ENCODE measurements around the gene SCAMP4.

SCAMP4 gene

GRCh38 chr19:1954532-1954933, 49.3 kb downstream of the SCAMP4 start:
- peaks cover 0 to 22% (median 14%) of the 10 kb centered on the region in 5 donors for H3K4me1 ChIP-seq (ENCODE audit: control insufficient read depth in 5 of 5, insufficient read depth in 5 of 5, low read length in 5 of 5)
- no peaks in the 10 kb centered on the region for H3K27me3 ChIP-seq (ENCODE audit: control insufficient read depth in 5 of 5, insufficient read depth in 4 of 5, low read length in 5 of 5)
- no peak overlapping the region for H3K27ac ChIP-seq (ENCODE audit: low read depth, low read length)
- H3K9me3 ChIP-seq (ENCODE audit: control insufficient read depth in 5 of 5, low read length in 5 of 5) = no peaks in the 10 kb centered on the region
- H3K36me3 ChIP-seq (ENCODE audit: control insufficient read depth in 5 of 5, insufficient read depth in 5 of 5, low read length in 5 of 5) = peaks cover 0 to 23% (median 3%) of the 10 kb centered on the region in 5 donors
- H3K4me3 ChIP-seq (ENCODE audit: low read depth in 1 of 5, low read length in 5 of 5) = no peak overlapping the region
- no peak overlapping the region for H3K9ac ChIP-seq (ENCODE audit: low read length in 5 of 5)

- peaks cover 0 to 22% (median 14%) of the 10 kb centered on the region in 5 donors for H3K4me1 ChIP-seq (ENCODE audit: control insufficient read depth in 5 of 5, insufficient read depth in 5 of 5, low read length in 5 of 5)
- no peaks in the 10 kb centered on the region for H3K27me3 ChIP-seq (ENCODE audit: control insufficient read depth in 5 of 5, insufficient read depth in 4 of 5, low read length in 5 of 5)
- no peaks in the 10 kb centered on the region for H3K9me3 ChIP-seq (ENCODE audit: control insufficient read depth in 5 of 5, low read length in 5 of 5)
- no peak overlapping the region for H3K9ac ChIP-seq (ENCODE audit: low read length in 5 of 5)
- no peak overlapping the region for H3K4me3 ChIP-seq (ENCODE audit: low read depth in 1 of 5, low read length in 5 of 5)
- no peak overlapping the region for H3K27ac ChIP-seq (ENCODE audit: low read depth, low read length)
- peaks cover 0 to 23% (median 0%) of the 10 kb centered on the region in 5 donors for H3K36me3 ChIP-seq (ENCODE audit: control insufficient read depth in 5 of 5, insufficient read depth in 5 of 5, low read length in 5 of 5)
These were observed 50.2 kb downstream of the SCAMP4 start for GRCh38 chr19:1955171-1956121.

- H3K9ac ChIP-seq (ENCODE audit: low read length in 5 of 5) = no peak overlapping the region
- H3K9me3 ChIP-seq (ENCODE audit: control insufficient read depth in 5 of 5, low read length in 5 of 5) = no peaks in the 10 kb centered on the region
- no peak overlapping the region for H3K4me3 ChIP-seq (ENCODE audit: low read depth in 1 of 5, low read length in 5 of 5)
- H3K4me1 ChIP-seq (ENCODE audit: control insufficient read depth in 5 of 5, insufficient read depth in 5 of 5, low read length in 5 of 5) = peaks cover 0 to 22% (median 14%) of the 10 kb centered on the region in 5 donors
- peaks cover 0 to 26% (median 2%) of the 10 kb centered on the region in 5 donors for H3K36me3 ChIP-seq (ENCODE audit: control insufficient read depth in 5 of 5, insufficient read depth in 5 of 5, low read length in 5 of 5)
- H3K27ac ChIP-seq (ENCODE audit: low read depth, low read length) = no peak overlapping the region
- H3K27me3 ChIP-seq (ENCODE audit: control insufficient read depth in 5 of 5, insufficient read depth in 4 of 5, low read length in 5 of 5) = no peaks in the 10 kb centered on the region
These were observed 50.9 kb downstream of the SCAMP4 start for GRCh38 chr19:1956122-1956494.

GRCh38 chr19:1956868-1957492, 51.8 kb downstream of the SCAMP4 start:
- H3K27ac ChIP-seq (ENCODE audit: low read depth, low read length) = no peak overlapping the region
- no peak overlapping the region for H3K9ac ChIP-seq (ENCODE audit: low read length in 5 of 5)
- peaks cover 0 to 25% (median 3%) of the 10 kb centered on the region in 5 donors for H3K36me3 ChIP-seq (ENCODE audit: control insufficient read depth in 5 of 5, insufficient read depth in 5 of 5, low read length in 5 of 5)
- no peaks in the 10 kb centered on the region for H3K27me3 ChIP-seq (ENCODE audit: control insufficient read depth in 5 of 5, insufficient read depth in 4 of 5, low read length in 5 of 5)
- no peak overlapping the region for H3K4me3 ChIP-seq (ENCODE audit: low read depth in 1 of 5, low read length in 5 of 5)
- peaks cover 0 to 22% (median 14%) of the 10 kb centered on the region in 5 donors for H3K4me1 ChIP-seq (ENCODE audit: control insufficient read depth in 5 of 5, insufficient read depth in 5 of 5, low read length in 5 of 5)
- H3K9me3 ChIP-seq (ENCODE audit: control insufficient read depth in 5 of 5, low read length in 5 of 5) = no peaks in the 10 kb centered on the region

- Histone ChIP-seq H3K27me3 (ENCODE audit: control insufficient read depth in 5 of 5, insufficient read depth in 4 of 5, low read length in 5 of 5) (no peaks in the 10 kb centered on the region), H3K9ac (ENCODE audit: low read length in 5 of 5) (no peak overlapping the region)
These were observed 52.5 kb downstream of the SCAMP4 start for GRCh38 chr19:1957562-1958248.

DNA sequence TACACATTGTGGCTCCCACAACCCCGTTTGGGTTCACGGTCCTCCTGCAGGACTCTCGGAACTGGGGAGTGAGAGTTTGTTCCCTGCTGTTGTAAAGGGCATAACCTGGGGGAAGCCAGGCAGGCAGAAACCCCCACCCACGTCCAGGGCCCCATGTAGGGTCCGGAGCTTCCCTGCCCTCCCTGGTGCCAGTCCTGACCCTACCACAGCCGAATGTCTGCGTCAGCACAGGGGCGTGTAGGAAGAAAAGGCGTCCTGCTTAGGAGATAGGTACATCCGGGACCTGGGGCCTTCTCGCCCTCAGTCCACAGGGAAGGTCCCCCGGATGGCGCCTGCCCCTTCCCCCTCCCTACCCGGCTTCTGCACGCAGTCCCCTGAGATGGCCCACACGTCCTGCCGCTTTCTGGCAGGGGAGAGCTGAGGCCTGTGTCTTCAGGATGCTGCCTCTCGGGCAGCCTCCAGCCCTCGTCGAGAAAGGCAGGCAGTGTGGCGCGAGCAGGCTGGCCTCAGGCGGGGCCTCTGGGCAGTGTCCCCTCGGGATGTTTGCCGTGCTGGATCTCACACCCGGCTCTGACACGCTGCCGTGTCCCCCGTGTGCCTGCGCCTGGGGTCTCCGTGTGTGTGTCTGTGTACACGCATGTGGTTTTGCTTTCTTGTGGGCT, 54.9 kb downstream of the SCAMP4 start:
- Histone ChIP-seq H3K4me3 (ENCODE audit: low read depth in 1 of 5, low read length in 5 of 5) (no peak overlapping the region), H3K9ac (ENCODE audit: low read length in 5 of 5) (no peak overlapping the region)

More at GRCh38 chr19:1957562-1958248, 52.5 kb downstream of the SCAMP4 start:
- Histone ChIP-seq H3K27ac (ENCODE audit: low read depth, low read length) (no peak overlapping the region), H3K4me1 (ENCODE audit: control insufficient read depth in 5 of 5, insufficient read depth in 5 of 5, low read length in 5 of 5) (peaks cover 0 to 22% (median 14%) of the 10 kb centered on the region in 5 donors), H3K4me3 (ENCODE audit: low read depth in 1 of 5, low read length in 5 of 5) (no peak overlapping the region), H3K9me3 (ENCODE audit: control insufficient read depth in 5 of 5, low read length in 5 of 5) (no peaks in the 10 kb centered on the region), H3K36me3 (ENCODE audit: control insufficient read depth in 5 of 5, insufficient read depth in 5 of 5, low read length in 5 of 5) (peaks cover 0 to 23% (median 6%) of the 10 kb centered on the region in 5 donors)

GRCh38 chr19:1961000-1961883, 56.0 kb downstream of the SCAMP4 start:
- Histone ChIP-seq H3K36me3 (ENCODE audit: control insufficient read depth in 5 of 5, insufficient read depth in 5 of 5, low read length in 5 of 5) (peaks cover 0 to 11% (median 6%) of the 10 kb centered on the region in 5 donors), H3K4me1 (ENCODE audit: control insufficient read depth in 5 of 5, insufficient read depth in 5 of 5, low read length in 5 of 5) (peaks cover 0 to 10% (median 9%) of the 10 kb centered on the region in 5 donors), H3K9me3 (ENCODE audit: control insufficient read depth in 5 of 5, low read length in 5 of 5) (no peaks in the 10 kb centered on the region), H3K27me3 (ENCODE audit: control insufficient read depth in 5 of 5, insufficient read depth in 4 of 5, low read length in 5 of 5) (no peaks in the 10 kb centered on the region), H3K9ac (ENCODE audit: low read length in 5 of 5) (no peak overlapping the region), H3K27ac (ENCODE audit: low read depth, low read length) (no peak overlapping the region), H3K4me3 (ENCODE audit: low read depth in 1 of 5, low read length in 5 of 5) (no peak overlapping the region)

More for the DNA sequence above, 54.9 kb downstream of the SCAMP4 start:
- H3K27me3 ChIP-seq (ENCODE audit: control insufficient read depth in 5 of 5, insufficient read depth in 4 of 5, low read length in 5 of 5) = no peaks in the 10 kb centered on the region
- peaks cover 0 to 12% (median 6%) of the 10 kb centered on the region in 5 donors for H3K36me3 ChIP-seq (ENCODE audit: control insufficient read depth in 5 of 5, insufficient read depth in 5 of 5, low read length in 5 of 5)
- H3K4me1 ChIP-seq (ENCODE audit: control insufficient read depth in 5 of 5, insufficient read depth in 5 of 5, low read length in 5 of 5) = peaks cover 0 to 16% (median 14%) of the 10 kb centered on the region in 5 donors
- H3K27ac ChIP-seq (ENCODE audit: low read depth, low read length) = no peak overlapping the region
- H3K9me3 ChIP-seq (ENCODE audit: control insufficient read depth in 5 of 5, low read length in 5 of 5) = no peaks in the 10 kb centered on the region

DNA sequence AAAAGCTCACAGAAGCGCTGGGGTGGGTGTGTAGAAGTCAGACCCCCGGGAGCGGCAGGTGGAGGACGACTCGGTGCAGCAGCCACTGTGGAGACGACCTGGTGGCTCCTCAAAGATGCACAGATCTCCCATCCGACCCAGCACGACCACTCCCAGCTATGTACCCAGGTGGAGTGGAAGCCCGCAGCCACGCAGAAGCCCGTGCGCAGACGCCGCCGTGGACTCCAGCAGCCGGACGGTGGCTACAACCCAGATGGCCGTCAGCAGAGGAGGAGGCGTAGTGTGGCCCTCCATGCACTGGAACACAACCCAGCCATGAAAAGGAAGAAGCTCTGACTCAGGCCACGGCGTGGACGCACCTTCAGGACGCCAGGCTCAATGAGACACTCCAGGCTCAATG, 57.5 kb downstream of the SCAMP4 start:
- peaks cover 0 to 11% (median 6%) of the 10 kb centered on the region in 5 donors for H3K36me3 ChIP-seq (ENCODE audit: control insufficient read depth in 5 of 5, insufficient read depth in 5 of 5, low read length in 5 of 5)
- H3K9me3 ChIP-seq (ENCODE audit: control insufficient read depth in 5 of 5, low read length in 5 of 5) = no peaks in the 10 kb centered on the region
- no peaks in the 10 kb centered on the region for H3K27me3 ChIP-seq (ENCODE audit: control insufficient read depth in 5 of 5, insufficient read depth in 4 of 5, low read length in 5 of 5)
- no peak overlapping the region for H3K4me3 ChIP-seq (ENCODE audit: low read depth in 1 of 5, low read length in 5 of 5)
- no peak overlapping the region for H3K9ac ChIP-seq (ENCODE audit: low read length in 5 of 5)
- H3K4me1 ChIP-seq (ENCODE audit: control insufficient read depth in 5 of 5, insufficient read depth in 5 of 5, low read length in 5 of 5) = no peaks in the 10 kb centered on the region
- H3K27ac ChIP-seq (ENCODE audit: low read depth, low read length) = no peak overlapping the region
